GM18873 (cell line): ENCODE results near the gene NLRP3.

Source experiments
- ATAC-seq: cut with Tn5 transposase; IDR thresholded peaks from one replicate; pipeline ENCODE4 v1.9.1; 2021; ENCODE audit warnings: mild to moderate bottlenecking, moderate library complexity, moderate number of reproducible peaks; ENCODE audit not compliant: unreplicated experiment, low FRiP score

The NLRP3 gene

DNA sequence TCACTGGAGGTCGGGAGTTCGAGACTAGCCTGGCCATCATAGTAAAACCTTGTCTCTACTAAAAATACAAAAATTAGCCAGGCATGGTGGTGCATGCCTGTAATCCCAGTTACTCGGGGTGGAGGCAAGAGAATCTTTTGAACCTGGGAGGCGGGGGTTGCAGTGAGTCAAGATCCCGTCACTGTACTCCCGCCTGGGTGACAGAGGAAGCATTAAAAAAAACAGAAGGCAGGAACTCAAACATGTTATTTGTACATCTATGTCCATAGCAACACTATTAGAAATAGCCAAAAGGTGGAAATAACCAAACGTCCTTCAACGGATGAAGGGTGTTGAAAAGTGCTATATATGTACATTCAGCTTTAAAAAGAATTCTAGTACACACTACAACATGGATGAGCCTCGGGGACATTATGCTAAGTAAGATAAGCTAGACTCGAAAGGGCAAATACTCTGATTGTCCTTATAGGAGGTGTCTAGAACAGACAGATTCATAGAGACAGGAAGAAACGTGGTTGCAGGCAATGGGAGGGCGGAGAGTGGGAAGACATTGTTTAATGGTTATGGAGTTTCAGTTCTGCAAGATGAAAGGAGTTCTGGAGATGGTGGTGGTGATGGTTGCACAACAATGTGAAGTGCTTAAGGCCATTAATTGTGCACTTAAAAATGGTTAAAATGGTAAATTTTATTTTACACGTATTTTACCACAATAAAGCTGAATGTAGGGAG is 19.2 kb downstream of the NLRP3 start:
- ATAC-seq = no peak

DNA sequence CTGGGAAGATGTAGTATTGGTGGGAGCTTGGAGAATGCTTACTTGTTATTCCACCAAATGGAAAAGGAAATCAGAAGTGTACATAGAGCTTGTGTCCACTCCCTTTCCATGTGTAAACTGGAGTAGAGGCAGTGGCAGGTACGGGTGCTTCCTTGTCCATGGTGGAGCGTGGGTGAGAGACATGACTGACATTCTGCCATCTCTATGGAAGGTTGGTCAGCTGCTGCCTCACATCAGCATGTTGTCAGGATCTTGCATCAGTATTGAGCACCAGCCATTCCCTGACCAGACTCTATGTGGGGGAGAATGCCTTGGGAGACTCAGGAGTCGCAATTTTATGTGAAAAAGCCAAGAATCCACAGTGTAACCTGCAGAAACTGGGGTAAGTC is 19.8 kb downstream of the NLRP3 start:
- no peak for ATAC-seq

- ATAC-seq = no peak
Observed at GRCh38 chr1:247437551-247438505, 21.9 kb downstream of the NLRP3 start.

DNA sequence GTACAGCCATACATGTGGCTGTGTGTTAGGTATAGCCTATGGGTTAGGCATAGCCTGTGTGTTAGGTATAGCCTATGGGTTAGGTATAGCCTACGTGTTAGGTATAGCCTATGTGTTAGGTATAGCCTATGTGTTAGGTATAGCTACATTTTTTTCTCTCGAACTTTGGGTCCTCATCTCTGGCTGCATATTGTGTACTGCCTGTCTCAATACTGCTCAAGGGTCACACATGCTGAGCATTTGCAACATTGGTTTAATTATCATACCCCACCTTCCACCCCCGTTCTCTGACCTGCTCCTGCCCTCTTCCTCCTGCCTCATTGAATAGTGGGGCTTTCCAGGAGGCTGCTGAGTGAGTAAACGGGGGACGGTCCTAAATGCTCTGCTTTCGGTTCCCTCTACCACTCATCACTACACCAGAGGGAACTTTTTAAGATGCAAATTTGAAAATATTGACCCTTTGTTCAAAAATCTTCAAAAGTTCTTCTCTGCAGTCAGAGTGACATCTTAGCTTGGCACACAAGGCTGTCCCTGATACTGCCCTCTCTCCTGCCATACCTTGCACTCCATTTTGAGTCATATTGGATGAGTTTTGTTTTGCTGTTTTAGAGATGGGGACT is 24.1 kb downstream of the NLRP3 start:
- peak; percentile 99 for ATAC-seq

DNA sequence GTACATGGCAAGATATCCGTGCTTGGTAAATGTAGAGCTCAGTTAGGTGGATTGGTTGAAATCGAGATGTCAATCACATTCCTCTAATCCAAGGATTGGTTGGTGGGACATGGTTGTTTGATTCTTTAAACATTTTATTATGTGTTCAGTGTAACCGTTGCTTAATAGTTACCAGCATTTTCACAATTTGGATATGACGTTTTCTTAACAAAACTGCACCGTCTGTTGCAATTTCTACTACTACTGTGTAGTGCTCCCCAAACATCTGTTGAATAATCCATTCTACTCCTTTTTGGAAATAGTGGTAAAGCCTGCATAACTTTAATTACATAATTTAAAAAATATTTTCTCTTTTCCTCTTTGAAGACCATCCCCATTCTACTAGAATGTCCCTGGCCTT is 25.6 kb downstream of the NLRP3 start:
- ATAC-seq = no peak

DNA sequence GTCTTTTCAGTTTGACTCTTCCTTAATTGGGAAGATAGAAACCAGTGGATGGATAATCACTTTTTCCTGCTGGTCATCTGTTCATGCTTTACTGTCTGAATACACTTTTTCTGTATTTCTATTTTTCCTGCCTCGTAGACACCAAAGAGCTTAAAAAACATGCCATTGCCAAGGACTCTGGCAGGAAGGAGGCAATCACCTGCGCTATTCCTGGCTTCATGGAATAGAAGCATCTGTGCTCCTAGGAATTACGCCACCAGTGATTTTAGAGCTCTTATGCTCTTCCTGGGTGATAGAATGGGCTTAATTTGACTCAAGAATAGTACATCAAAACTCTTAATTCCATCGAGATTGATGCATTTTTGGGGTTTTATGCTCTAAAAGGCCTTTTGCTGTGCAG is 26.2 kb downstream of the NLRP3 start:
- no peak for ATAC-seq

GRCh38 chr1:247443641-247444040 is 27.7 kb downstream of the NLRP3 start:
- no peak for ATAC-seq

DNA sequence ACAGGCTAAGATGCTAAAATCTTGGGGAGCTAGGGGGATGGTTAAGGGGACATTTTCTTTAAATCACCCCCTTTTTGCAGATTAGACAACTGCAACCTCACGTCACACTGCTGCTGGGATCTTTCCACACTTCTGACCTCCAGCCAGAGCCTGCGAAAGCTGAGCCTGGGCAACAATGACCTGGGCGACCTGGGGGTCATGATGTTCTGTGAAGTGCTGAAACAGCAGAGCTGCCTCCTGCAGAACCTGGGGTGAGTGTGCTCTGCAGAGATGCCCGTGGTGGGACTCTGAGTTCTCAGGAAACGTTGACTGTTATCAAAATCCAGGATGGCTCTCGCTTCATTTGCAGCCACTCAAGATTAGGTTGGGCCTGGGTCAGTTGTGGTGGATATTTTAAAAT is 28.6 kb downstream of the NLRP3 start:
- no peak for ATAC-seq

GRCh38 chr1:247445526-247446356 is 29.8 kb downstream of the NLRP3 start:
- ATAC-seq = no peak

DNA sequence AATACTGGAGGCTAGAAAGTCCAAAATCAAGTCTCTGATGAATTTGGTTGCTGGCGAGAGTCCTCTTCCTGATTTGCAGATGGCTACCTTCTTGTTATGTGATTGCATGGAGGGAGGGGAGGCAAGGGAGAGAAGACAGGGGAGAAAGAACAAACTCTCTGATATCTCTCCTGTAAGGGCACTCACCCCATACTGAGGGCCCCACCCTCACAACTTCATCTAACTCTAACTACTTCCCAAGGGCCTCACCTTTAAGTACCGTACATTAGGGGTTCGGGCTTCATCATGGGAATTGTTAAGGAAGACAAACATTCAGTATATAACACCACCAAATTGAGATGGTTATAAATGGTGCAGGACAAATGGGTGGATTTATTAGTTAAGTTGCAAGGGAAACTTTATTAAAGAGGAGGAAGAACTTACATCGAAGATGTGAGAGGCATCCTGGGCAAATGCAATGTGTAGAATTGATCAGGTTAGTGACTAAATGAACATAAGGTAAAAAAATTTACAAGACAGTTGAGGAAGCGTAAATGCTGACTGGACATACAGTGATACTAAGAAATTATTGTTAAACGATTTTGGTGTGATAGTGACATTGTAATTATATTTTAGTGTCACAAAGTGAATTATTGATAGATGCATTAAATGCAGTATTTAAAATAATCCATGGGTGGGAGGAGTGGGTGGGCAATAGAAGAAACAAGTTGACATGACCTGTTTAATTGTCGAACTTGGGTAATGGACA is 31.4 kb downstream of the NLRP3 start:
- no peak for ATAC-seq

GRCh38 chr1:247448107-247448791 is 32.3 kb downstream of the NLRP3 start:
- ATAC-seq = no peak

- no peak for ATAC-seq
Observed at GRCh38 chr1:247451388-247452010, 35.5 kb downstream of the NLRP3 start.

DNA sequence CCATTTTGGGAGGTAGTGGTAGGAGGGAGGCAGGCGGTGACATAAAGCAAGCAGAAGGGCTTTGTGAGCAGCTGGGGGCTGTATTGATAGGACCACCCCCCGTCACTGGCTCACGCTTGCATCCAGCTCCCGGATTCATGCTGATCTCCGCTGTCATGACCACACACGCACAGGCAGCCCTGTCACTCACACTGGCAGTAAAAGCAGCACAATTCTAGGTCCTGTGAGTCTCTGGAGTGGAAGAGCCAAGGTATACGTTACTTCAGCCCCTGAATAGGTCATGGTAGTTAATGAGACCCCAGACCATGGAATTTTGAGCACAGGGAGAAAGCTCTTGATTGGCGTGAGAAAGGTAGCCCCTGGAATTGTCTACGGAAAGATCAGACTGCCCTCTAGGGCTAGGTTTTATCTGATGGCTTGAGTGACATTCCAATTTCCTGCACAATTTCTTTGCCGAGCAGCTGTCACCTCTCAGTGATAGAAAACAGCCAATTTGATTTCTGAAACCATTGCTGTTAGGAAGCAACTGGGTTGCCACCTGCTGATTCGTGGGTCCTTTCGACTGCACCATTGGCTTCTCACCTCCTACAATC is 36.6 kb downstream of the NLRP3 start:
- no peak for ATAC-seq

DNA sequence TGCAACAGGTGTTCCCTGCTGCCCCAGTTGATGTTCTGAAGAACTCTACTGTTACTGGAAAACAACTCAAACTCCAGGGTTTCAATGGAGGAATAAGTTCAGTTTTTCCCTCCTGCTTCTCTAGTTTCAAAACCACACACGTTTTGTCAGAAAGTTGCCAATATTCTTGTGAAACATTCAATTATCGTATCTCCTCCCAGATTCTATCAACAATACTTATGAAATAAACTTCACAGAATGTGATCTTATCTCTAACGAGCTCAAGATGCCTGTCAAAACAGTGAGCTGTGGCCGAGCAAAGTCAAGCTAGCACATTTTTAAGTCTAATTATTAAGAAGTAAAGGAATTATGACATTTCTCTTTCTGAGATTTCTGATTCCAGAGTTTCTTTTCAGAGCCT is 37.3 kb downstream of the NLRP3 start:
- no peak for ATAC-seq

GRCh38 chr1:247453997-247454396 is 38.0 kb downstream of the NLRP3 start:
- no peak for ATAC-seq

DNA sequence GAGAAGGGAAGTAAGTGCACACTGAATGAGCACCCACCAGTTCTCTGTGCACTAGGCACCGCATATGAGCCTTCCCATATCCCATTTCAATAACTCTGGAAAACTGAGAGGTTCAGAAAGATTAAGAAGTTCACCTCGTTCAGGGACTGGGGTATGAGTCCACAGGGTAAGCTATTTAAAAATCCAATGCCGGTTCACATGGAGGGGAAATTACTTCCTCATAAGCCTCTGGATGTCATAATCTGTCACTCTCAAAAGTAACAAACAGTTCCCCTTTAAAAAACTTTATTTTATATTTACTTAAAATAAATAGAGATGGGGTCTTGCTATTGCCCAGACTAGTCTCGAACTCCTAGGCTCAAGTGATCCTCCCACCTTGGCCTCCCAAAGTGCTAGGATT is 40.0 kb downstream of the NLRP3 start:
- ATAC-seq = no peak

GRCh38 chr1:247456914-247457639 is 41.1 kb downstream of the NLRP3 start:
- ATAC-seq = no peak

GRCh38 chr1:247459507-247459906 is 43.5 kb downstream of the NLRP3 start:
- ATAC-seq = no peak
